ENCODE measurements around the gene ARID1B. TPM values are rescaled to one million over a fixed set of nuclear protein-coding genes. Genes with fewer than 3 reads are reported as not detected.

ARID1B gene
- total and polyA plus RNA-seq, 2 donors (not counting 1 experiment from before 2014, with no cell fraction given), result 47.2 to 280 TPM

- POLR2A ChIA-PET, result no interaction called here
These were observed 247.6 kb downstream of the ARID1B start for GRCh38 chr6:157024745-157025144.

GRCh38 chr6:157025437-157025836 lies 248.3 kb downstream of the ARID1B start:
- Histone ChIP-seq H3K9ac (ENCODE audit: low read length) (no peak overlapping the region), H2AFZ (ENCODE audit: insufficient read depth, low read depth, low read length, poor library complexity, severe bottlenecking) (no peak overlapping the region), H3K9me3 (ENCODE audit: control extremely low read depth in 1 of 3, control insufficient read depth in 2 of 3, insufficient read depth in 1 of 3, low read length in 2 of 3) (no peaks in the 10 kb centered on the region), H3K4me3 (ENCODE audit: control extremely low read depth in 1 of 5, extremely low read depth in 1 of 5, insufficient read depth in 1 of 5, low read depth in 2 of 5, low read length in 4 of 5) (no peak overlapping the region), H4K20me1 (ENCODE audit: control insufficient read depth, insufficient read depth, low read length, poor library complexity, severe bottlenecking) (peaks cover 62% of the 10 kb centered on the region), H3K27ac (ENCODE audit: low read length in 2 of 2) (no peak overlapping the region), H3K4me1 (ENCODE audit: control insufficient read depth in 2 of 2, insufficient read depth in 2 of 2, low read length in 2 of 2) (peaks cover 9 to 11% of the 10 kb centered on the region in 2 donors), H3K27me3 (replicated peaks in 1 of 4; ENCODE audit: control extremely low read depth in 1 of 4, control insufficient read depth in 3 of 4, insufficient read depth in 4 of 4, low read length in 3 of 4) (no peaks in the 10 kb centered on the region), H3K4me2 (replicated peaks; ENCODE audit: low read depth, low read length, poor library complexity, severe bottlenecking) (no peak overlapping the region), H3K79me2 (ENCODE audit: control insufficient read depth, insufficient read depth, low read length) (peaks cover 83% of the 10 kb centered on the region), H3K36me3 (replicated peaks in 1 of 2; ENCODE audit: control extremely low read depth in 1 of 2, control insufficient read depth in 1 of 2, extremely low read depth in 1 of 2, insufficient read depth in 2 of 2, low read length in 1 of 2) (no peaks in the 10 kb centered on the region)
- no CpG with 5 or more reads among the region's 1 CpG for WGBS (ENCODE audit: insufficient coverage)
- peaks cover 47% of the 10 kb centered on the region for H3K4me1 Mint-ChIP-seq
- intact Hi-C loops (cut with micrococcal nuclease), result no loop called here
- peaks cover 4% of the 10 kb centered on the region for H3K9me3 Mint-ChIP-seq (ENCODE audit: insufficient read depth)
- CTCF ChIA-PET, result no interaction called here
- TF ChIP-seq, protein P1, sequence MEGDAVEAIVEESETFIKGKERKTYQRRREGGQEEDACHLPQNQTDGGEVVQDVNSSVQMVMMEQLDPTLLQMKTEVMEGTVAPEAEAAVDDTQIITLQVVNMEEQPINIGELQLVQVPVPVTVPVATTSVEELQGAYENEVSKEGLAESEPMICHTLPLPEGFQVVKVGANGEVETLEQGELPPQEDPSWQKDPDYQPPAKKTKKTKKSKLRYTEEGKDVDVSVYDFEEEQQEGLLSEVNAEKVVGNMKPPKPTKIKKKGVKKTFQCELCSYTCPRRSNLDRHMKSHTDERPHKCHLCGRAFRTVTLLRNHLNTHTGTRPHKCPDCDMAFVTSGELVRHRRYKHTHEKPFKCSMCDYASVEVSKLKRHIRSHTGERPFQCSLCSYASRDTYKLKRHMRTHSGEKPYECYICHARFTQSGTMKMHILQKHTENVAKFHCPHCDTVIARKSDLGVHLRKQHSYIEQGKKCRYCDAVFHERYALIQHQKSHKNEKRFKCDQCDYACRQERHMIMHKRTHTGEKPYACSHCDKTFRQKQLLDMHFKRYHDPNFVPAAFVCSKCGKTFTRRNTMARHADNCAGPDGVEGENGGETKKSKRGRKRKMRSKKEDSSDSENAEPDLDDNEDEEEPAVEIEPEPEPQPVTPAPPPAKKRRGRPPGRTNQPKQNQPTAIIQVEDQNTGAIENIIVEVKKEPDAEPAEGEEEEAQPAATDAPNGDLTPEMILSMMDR (IDR thresholded peaks at IDR 0.05), result no peak
- TF ChIP-seq EZH2 (IDR thresholded peaks at IDR 0.05; ENCODE audit: borderline replicate concordance, insufficient read depth, low read depth, low read length, poor library complexity, severe bottlenecking), result no peak
- POLR2A ChIA-PET, result no interaction called here
- ATAC-seq (ENCODE audit: low read depth) (no peak), DNase-seq (no peak)
- no peak overlapping the region for H3K4me3 Mint-ChIP-seq
- H3K27ac Mint-ChIP-seq, result no peak overlapping the region
- H3K27me3 Mint-ChIP-seq, result no peaks in the 10 kb centered on the region

More at GRCh38 chr6:157024745-157025144, 247.6 kb downstream of the ARID1B start:
- TF ChIP-seq, protein P1 (IDR thresholded peaks at IDR 0.05), result no peak
- TF ChIP-seq EZH2 (IDR thresholded peaks at IDR 0.05; ENCODE audit: borderline replicate concordance, insufficient read depth, low read depth, low read length, poor library complexity, severe bottlenecking), result no peak
- peaks cover 12 to 17% of the 10 kb centered on the region in 2 donors for H3K4me1 ChIP-seq (ENCODE audit: control insufficient read depth in 2 of 2, insufficient read depth in 2 of 2, low read length in 2 of 2)
- CTCF ChIA-PET, result no interaction called here
- H4K20me1 ChIP-seq (ENCODE audit: control insufficient read depth, insufficient read depth, low read length, poor library complexity, severe bottlenecking), result peaks cover 56% of the 10 kb centered on the region
- H3K9me3 Mint-ChIP-seq (ENCODE audit: insufficient read depth), result peaks cover 4% of the 10 kb centered on the region
- no CpG with 5 or more reads among the region's 3 CpGs for WGBS (ENCODE audit: insufficient coverage)
- H3K36me3 ChIP-seq (replicated peaks in 1 of 2; ENCODE audit: control extremely low read depth in 1 of 2, control insufficient read depth in 1 of 2, extremely low read depth in 1 of 2, insufficient read depth in 2 of 2, low read length in 1 of 2), result no peaks in the 10 kb centered on the region
- DNase-seq (no peak), ATAC-seq (ENCODE audit: low read depth) (no peak)
- H3K4me3 Mint-ChIP-seq, result no peak overlapping the region
- H3K4me1 Mint-ChIP-seq, result peaks cover 47% of the 10 kb centered on the region
- H3K9ac ChIP-seq (ENCODE audit: low read length), result no peak overlapping the region
- H3K27ac Mint-ChIP-seq, result no peak overlapping the region
- H3K9me3 ChIP-seq (ENCODE audit: control extremely low read depth in 1 of 3, control insufficient read depth in 2 of 3, insufficient read depth in 1 of 3, low read length in 2 of 3), result no peaks in the 10 kb centered on the region
- peaks cover 77% of the 10 kb centered on the region for H3K79me2 ChIP-seq (ENCODE audit: control insufficient read depth, insufficient read depth, low read length)
- H3K4me2 ChIP-seq (replicated peaks; ENCODE audit: low read depth, low read length, poor library complexity, severe bottlenecking), result no peak overlapping the region
- intact Hi-C loops (cut with micrococcal nuclease), result no loop called here
- H3K4me3 ChIP-seq (ENCODE audit: control extremely low read depth in 1 of 5, extremely low read depth in 1 of 5, insufficient read depth in 1 of 5, low read depth in 2 of 5, low read length in 4 of 5), result no peak overlapping the region
- H3K27me3 ChIP-seq (replicated peaks in 1 of 4; ENCODE audit: control extremely low read depth in 1 of 4, control insufficient read depth in 3 of 4, insufficient read depth in 4 of 4, low read length in 3 of 4), result no peaks in the 10 kb centered on the region
- H3K27ac ChIP-seq (ENCODE audit: low read length in 2 of 2), result no peak overlapping the region
- no peaks in the 10 kb centered on the region for H3K27me3 Mint-ChIP-seq
- no peak overlapping the region for H2AFZ ChIP-seq (ENCODE audit: insufficient read depth, low read depth, low read length, poor library complexity, severe bottlenecking)
